ENCODE measurements around the gene SLC38A10.
A peak's percentile ranks its signal among the peaks of the same experiment; 100 is the strongest.

DNA sequence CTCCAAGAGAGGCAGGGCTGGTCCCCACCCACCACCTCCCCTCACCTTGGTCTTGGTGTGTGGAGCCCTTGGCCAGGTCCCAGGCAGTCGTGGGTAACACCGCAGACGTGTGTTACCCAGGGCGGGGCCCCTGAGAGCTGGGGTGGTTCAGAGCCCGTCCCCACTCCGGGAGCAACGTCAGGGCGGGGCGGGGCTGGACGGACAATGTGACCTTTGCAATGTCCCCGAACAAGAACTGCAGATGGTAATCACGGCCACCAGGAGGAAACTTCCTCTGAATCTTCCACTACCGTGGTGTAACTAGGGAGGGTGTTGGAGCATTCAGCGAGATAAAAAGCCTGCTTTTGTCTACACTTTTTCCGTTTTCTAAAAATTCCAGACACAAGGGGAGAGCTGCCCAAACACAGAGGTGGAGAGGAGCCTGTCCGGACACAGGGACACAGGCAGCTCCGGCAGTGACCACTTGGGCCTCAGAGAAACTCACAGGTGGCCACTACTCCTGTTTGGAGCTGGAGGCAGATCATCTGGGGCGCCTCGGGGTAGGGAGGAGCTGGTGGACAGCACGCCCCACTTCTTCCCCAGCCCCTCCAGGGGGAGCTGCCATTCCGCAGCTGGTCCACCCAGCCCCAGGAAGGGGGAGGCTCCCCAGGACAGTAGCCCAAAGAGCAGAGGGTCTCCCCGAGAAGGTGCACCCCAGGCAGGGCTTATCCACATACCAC, 14.2 kb upstream of the SLC38A10 start:
- peak in 2 of 4 donors; percentile 38 to 71 for TF ChIP-seq POLR2A (IDR thresholded peaks at IDR 0.05)
- TF ChIP-seq, protein P1, sequence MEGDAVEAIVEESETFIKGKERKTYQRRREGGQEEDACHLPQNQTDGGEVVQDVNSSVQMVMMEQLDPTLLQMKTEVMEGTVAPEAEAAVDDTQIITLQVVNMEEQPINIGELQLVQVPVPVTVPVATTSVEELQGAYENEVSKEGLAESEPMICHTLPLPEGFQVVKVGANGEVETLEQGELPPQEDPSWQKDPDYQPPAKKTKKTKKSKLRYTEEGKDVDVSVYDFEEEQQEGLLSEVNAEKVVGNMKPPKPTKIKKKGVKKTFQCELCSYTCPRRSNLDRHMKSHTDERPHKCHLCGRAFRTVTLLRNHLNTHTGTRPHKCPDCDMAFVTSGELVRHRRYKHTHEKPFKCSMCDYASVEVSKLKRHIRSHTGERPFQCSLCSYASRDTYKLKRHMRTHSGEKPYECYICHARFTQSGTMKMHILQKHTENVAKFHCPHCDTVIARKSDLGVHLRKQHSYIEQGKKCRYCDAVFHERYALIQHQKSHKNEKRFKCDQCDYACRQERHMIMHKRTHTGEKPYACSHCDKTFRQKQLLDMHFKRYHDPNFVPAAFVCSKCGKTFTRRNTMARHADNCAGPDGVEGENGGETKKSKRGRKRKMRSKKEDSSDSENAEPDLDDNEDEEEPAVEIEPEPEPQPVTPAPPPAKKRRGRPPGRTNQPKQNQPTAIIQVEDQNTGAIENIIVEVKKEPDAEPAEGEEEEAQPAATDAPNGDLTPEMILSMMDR (IDR thresholded peaks at IDR 0.05), result peak; percentile 51 to 90 (median 84)
